Tibial artery (tissue), 4 donors: ENCODE results near the gene TFEB.
A peak's percentile ranks its signal among the peaks of the same experiment; 100 is the strongest.

Source experiments
- DNase-seq, 2 donors: peaks; one replicate each; pipeline ENCODE4 v3.0.0-alpha.2; 2019
- H3K27ac ChIP-seq, 2 donors: fragments of 200-600 bp; sonication (generic) in 1 of 2; 1 replicate in 1 of 2; 2 replicates in 1 of 2; pipeline ENCODE4 v1.5.1; 2018 to 2019; ENCODE audit warnings: mild to moderate bottlenecking in 1 of 2
- H3K27me3 ChIP-seq, 2 donors: fragments of 200-600 bp; sonication (generic) in 1 of 2; one replicate each; pipeline versions ENCODE4 v1.5.1 to v1.6.0; 2016 to 2019
- H3K36me3 ChIP-seq, 3 donors: fragments of 200-600 bp; sonication (generic) in 2 of 3; one replicate each; pipeline ENCODE4 v1.5.1; 2016 to 2019; ENCODE audit warnings: mild to moderate bottlenecking in 2 of 3
- H3K4me1 ChIP-seq, 4 donors: fragments of 200-600 bp; sonication (generic) in 2 of 4; 1 replicate in 3 of 4; 2 replicates in 1 of 4; pipeline ENCODE4 v1.5.1; 2016 to 2019
- H3K4me3 ChIP-seq, 2 donors: fragments of 200-600 bp; sonication (generic) in 1 of 2; 1 replicate in 1 of 2; 2 replicates in 1 of 2; pipeline ENCODE4 v1.5.1; 2018 to 2019; ENCODE audit warnings: mild to moderate bottlenecking in 2 of 2
- H3K9me3 ChIP-seq, 3 donors: fragments of 200-600 bp; sonication (generic) in 1 of 3; one replicate each; pipeline ENCODE4 v1.5.1; 2016 to 2019
- CTCF ChIP-seq, 2 experiments: fragments of 200-600 bp in 1 of 2; fragments of 450-650 bp in 1 of 2; IDR thresholded peaks; one replicate each; pipeline ENCODE4 v1.5.1; 2017 to 2019; ENCODE audit warnings: antibody characterized with exemption in 2 of 2, mild to moderate bottlenecking in 1 of 2, moderate library complexity in 1 of 2
- intact Hi-C: fragments of 100-400 bp; cut with DNase I; formaldehyde crosslinking; loops from one replicate; pipeline ENCODE4 v1.15.0; 2023; ENCODE audit warnings: low total_unique reads

TFEB gene

GRCh38 chr6:41724228-41724580 is 11.2 kb downstream of the TFEB start:
- peaks cover 0 to 50% (median 26%) of the 10 kb centered on the region in 4 donors for H3K4me1 ChIP-seq
- intact Hi-C loops = no loop called here
- H3K4me3 ChIP-seq = no peak overlapping the region

GRCh38 chr6:41723530-41724227 is 11.7 kb downstream of the TFEB start:
- no peaks in the 10 kb centered on the region for H3K27me3 ChIP-seq
- no peak overlapping the region for H3K4me3 ChIP-seq
- H3K9me3 ChIP-seq = no peaks in the 10 kb centered on the region
- no peaks in the 10 kb centered on the region for H3K36me3 ChIP-seq
- DNase-seq = peak; percentile 80 to 89
- intact Hi-C loops = no loop called here
- peak; percentile 13 to 24 for TF ChIP-seq CTCF (IDR thresholded peaks at IDR 0.05)
- H3K4me1 ChIP-seq = peaks cover 0 to 48% (median 29%) of the 10 kb centered on the region in 4 donors
- peak overlapping the region; percentile 50 to 61 for H3K27ac ChIP-seq

More at GRCh38 chr6:41724228-41724580, 11.2 kb downstream of the TFEB start:
- H3K36me3 ChIP-seq = no peaks in the 10 kb centered on the region
- H3K27me3 ChIP-seq = no peaks in the 10 kb centered on the region
- no peak for TF ChIP-seq CTCF (IDR thresholded peaks at IDR 0.05)
- no peak for DNase-seq
- no peaks in the 10 kb centered on the region for H3K9me3 ChIP-seq
- peak overlapping the region in 1 of 2 donors; percentile 61 for H3K27ac ChIP-seq

- H3K27ac ChIP-seq = no peak overlapping the region
- TF ChIP-seq CTCF (IDR thresholded peaks at IDR 0.05) = no peak
- no peak overlapping the region for H3K4me3 ChIP-seq
- no peaks in the 10 kb centered on the region for H3K9me3 ChIP-seq
- DNase-seq = no peak
- H3K36me3 ChIP-seq = no peaks in the 10 kb centered on the region
- H3K27me3 ChIP-seq = no peaks in the 10 kb centered on the region
- intact Hi-C loops = no loop called here
- peaks cover 0 to 44% (median 32%) of the 10 kb centered on the region in 4 donors for H3K4me1 ChIP-seq
Observed at GRCh38 chr6:41722969-41723529, 12.4 kb downstream of the TFEB start.

- no peak for TF ChIP-seq CTCF (IDR thresholded peaks at IDR 0.05)
- intact Hi-C loops = no loop called here
- Histone ChIP-seq H3K36me3 (no peaks in the 10 kb centered on the region), H3K27me3 (no peaks in the 10 kb centered on the region), H3K4me3 (no peak overlapping the region), H3K27ac (no peak overlapping the region), H3K4me1 (peaks cover 0 to 55% (median 42%) of the 10 kb centered on the region in 4 donors), H3K9me3 (no peaks in the 10 kb centered on the region)
- no peak for DNase-seq
Observed at GRCh38 chr6:41721414-41721813, 14.0 kb downstream of the TFEB start.

GRCh38 chr6:41720783-41721182 is 14.6 kb downstream of the TFEB start:
- no peak for TF ChIP-seq CTCF (IDR thresholded peaks at IDR 0.05)
- Histone ChIP-seq H3K27me3 (no peaks in the 10 kb centered on the region), H3K36me3 (no peaks in the 10 kb centered on the region), H3K4me1 (peaks cover 0 to 62% (median 47%) of the 10 kb centered on the region in 4 donors), H3K4me3 (no peak overlapping the region), H3K27ac (no peak overlapping the region), H3K9me3 (no peaks in the 10 kb centered on the region)
- intact Hi-C loops = no loop called here
- DNase-seq = no peak
